Sigmoid colon (tissue), 7 donors: ENCODE results near the gene OTOA. TPM values are rescaled to one million over a fixed set of nuclear protein-coding genes. Genes with fewer than 3 reads are reported as not detected.
A peak's percentile ranks its signal among the peaks of the same experiment; 100 is the strongest.

Experiments used
- DNase-seq: peaks from one replicate; pipeline ENCODE4 v3.0.0-alpha.2; 2019
- H3K27ac ChIP-seq, 4 donors: fragments of 200-600 bp; sonication (generic); one replicate each; pipeline ENCODE4 v1.5.1; 2016 to 2019; ENCODE audit warnings: mild to moderate bottlenecking in 1 of 4
- H3K27me3 ChIP-seq, 3 donors: fragments of 200-600 bp; sonication (generic); one replicate each; pipeline ENCODE4 v1.5.1; 2019; ENCODE audit warnings: mild to moderate bottlenecking in 1 of 3
- H3K36me3 ChIP-seq, 4 donors: fragments of 200-600 bp; sonication (generic); one replicate each; pipeline ENCODE4 v1.5.1; 2016 to 2019
- H3K4me1 ChIP-seq, 4 donors: fragments of 200-600 bp; sonication (generic); one replicate each; pipeline ENCODE4 v1.5.1; 2017 to 2019
- H3K4me3 ChIP-seq, 4 donors: fragments of 200-600 bp; sonication (generic); one replicate each; pipeline ENCODE4 v1.5.1; 2017 to 2019; ENCODE audit warnings: mild to moderate bottlenecking in 2 of 4, moderate library complexity in 1 of 4
- H3K9me3 ChIP-seq, 4 donors: fragments of 200-600 bp in 3 of 4; sonication (generic) in 3 of 4; one replicate each; pipeline versions ENCODE4 v1.5.1 to v1.6.1; 2013 to 2019
- CTCF ChIP-seq, 4 experiments: fragments of 450-650 bp in 3 of 4; fragments of 200-600 bp in 1 of 4; IDR thresholded peaks; one replicate each; pipeline ENCODE4 v1.5.1; 2016 to 2019; ENCODE audit warnings: antibody characterized with exemption in 4 of 4, mild to moderate bottlenecking in 3 of 4, moderate library complexity in 2 of 4
- EP300 ChIP-seq, 4 donors: sonication (generic); formaldehyde crosslinking; IDR thresholded peaks; one replicate each; pipeline ENCODE4 v1.6.1; 2017; ENCODE audit warnings: antibody characterized with exemption in 4 of 4
- POLR2A ChIP-seq, 2 donors: fragments of 450-650 bp; IDR thresholded peaks; one replicate each; pipeline ENCODE4 v1.6.1; 2016; ENCODE audit warnings: antibody characterized with exemption in 2 of 2, mild to moderate bottlenecking in 2 of 2, moderate library complexity in 2 of 2
- POLR2AphosphoS5 ChIP-seq, 4 donors: sonication (generic); formaldehyde crosslinking; IDR thresholded peaks; one replicate each; pipeline ENCODE4 v1.6.1; 2017; ENCODE audit warnings: antibody characterized with exemption in 4 of 4
- WGBS, 2 donors: extraction: QIAGEN DNeasy Blood & Tissue Kit; methylation state at CpG; one replicate each; pipeline ENCODE4 v1.1.7; 2013; 5-methylcytosine and 5-hydroxymethylcytosine counted together
- intact Hi-C: fragments of 100-400 bp; cut with DNase I; formaldehyde crosslinking; loops from one replicate; pipeline ENCODE4 v1.15.1; 2023
- polyA plus RNA-seq, 3 donors: library from polyadenylated mRNA; stranded (reverse); fragments of 200-250 nt; gene quantifications; one replicate each; pipeline ENCODE4 v1.2.3, GENCODE V29; 2013
- total RNA-seq, 4 donors: library from RNA; depleted of rRNA; stranded (reverse); fragments of >200 nt; gene quantifications; one replicate each; pipeline ENCODE4 v1.1.0, GENCODE V29; 2016
- donor health status: healthy with polysubstance abuse.
- donor health status: Bipolar disorder and iron deficiency.
- donor health status: healthy.

Gene OTOA
- total and polyA plus RNA-seq, 7 donors, result 0.14 to 0.83 (median 0.46) TPM; not detected in 2

DNA sequence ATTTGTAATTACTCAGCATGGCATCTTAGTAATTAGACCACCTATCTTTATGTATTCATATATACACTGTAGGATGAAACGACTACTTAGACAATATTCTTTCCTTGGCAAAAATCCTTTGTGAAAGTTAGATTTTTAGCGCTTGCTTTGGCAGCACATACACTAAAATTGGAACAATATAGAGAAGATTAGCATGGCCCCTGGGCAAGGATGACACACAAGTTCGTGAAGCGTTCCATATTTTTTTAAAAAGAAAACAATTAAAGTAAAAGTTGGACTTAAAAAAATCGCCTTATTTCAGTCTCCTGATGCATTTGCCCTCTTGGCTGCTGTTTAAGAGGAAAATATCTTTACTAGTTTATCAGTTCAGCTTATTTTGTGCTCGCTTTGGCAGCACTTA, 21.9 kb upstream of the OTOA start:
- Histone ChIP-seq H3K27ac (no peak overlapping the region), H3K36me3 (peaks cover 0 to 5% (median 0%) of the 10 kb centered on the region in 4 donors), H3K9me3 (no peaks in the 10 kb centered on the region), H3K4me3 (no peak overlapping the region), H3K27me3 (no peaks in the 10 kb centered on the region), H3K4me1 (peaks cover 0 to 23% (median 8%) of the 10 kb centered on the region in 4 donors)
- 81 to 91% methylated on average over 6 of the region's 6 CpGs for WGBS, 2 donors
- no peak for DNase-seq
- intact Hi-C loops, result loop anchor here (5.0 kb wide), 1 partner anchor 45 kb away; the partner anchor contains the start of gene METTL9
- TF ChIP-seq POLR2A (IDR thresholded peaks at IDR 0.05) (no peak), POLR2AphosphoS5 (IDR thresholded peaks at IDR 0.05) (no peak), CTCF (IDR thresholded peaks at IDR 0.05) (no peak), EP300 (IDR thresholded peaks at IDR 0.05) (no peak)

- intact Hi-C loops, result loop anchor here (5.0 kb wide), 1 partner anchor 46 kb away; the partner anchor contains the start of gene METTL9
Observed at GRCh38 chr16:21642861-21643260, 20.9 kb upstream of the OTOA start.

DNA sequence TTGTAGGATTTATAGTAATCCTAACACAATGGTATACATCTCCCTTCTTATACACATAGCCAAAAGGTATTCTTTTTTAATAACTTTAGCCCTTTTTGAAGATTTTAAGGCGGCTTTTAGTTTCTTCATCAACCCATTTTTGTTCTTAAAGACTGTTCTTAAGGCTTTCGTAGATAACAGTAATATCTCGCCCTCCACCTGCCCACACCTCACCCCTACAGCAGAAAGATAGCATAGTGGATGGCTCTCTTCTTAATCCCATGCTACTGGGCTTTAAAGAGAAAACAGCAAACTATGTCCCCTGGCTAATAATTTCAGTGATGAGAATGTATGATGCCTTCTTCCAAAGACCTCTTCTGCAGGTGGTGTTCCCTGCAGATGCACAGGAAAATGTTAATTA, 20.0 kb upstream of the OTOA start:
- peaks cover 0 to 3% (median 0%) of the 10 kb centered on the region in 4 donors for H3K36me3 ChIP-seq
- H3K27ac ChIP-seq, result no peak overlapping the region
- DNase-seq, result no peak
- H3K27me3 ChIP-seq, result no peaks in the 10 kb centered on the region
- peaks cover 0 to 25% (median 8%) of the 10 kb centered on the region in 4 donors for H3K4me1 ChIP-seq
- H3K9me3 ChIP-seq, result no peaks in the 10 kb centered on the region
- TF ChIP-seq POLR2AphosphoS5 (IDR thresholded peaks at IDR 0.05), result no peak
- no peak for TF ChIP-seq EP300 (IDR thresholded peaks at IDR 0.05)
- no peak for TF ChIP-seq CTCF (IDR thresholded peaks at IDR 0.05)
- no peak for TF ChIP-seq POLR2A (IDR thresholded peaks at IDR 0.05)
- H3K4me3 ChIP-seq, result no peak overlapping the region
- 95 to 96% methylated on average over 3 of the region's 3 CpGs for WGBS, 2 donors
- intact Hi-C loops, result loop anchor here (5.0 kb wide), 1 partner anchor 46 kb away; the partner anchor contains the start of gene METTL9

More at GRCh38 chr16:21642861-21643260, 20.9 kb upstream of the OTOA start:
- DNase-seq, result no peak
- no peaks in the 10 kb centered on the region for H3K9me3 ChIP-seq
- no peaks in the 10 kb centered on the region for H3K27me3 ChIP-seq
- H3K4me3 ChIP-seq, result no peak overlapping the region
- no peak overlapping the region for H3K27ac ChIP-seq
- H3K36me3 ChIP-seq, result peaks cover 0 to 3% (median 0%) of the 10 kb centered on the region in 4 donors
- TF ChIP-seq POLR2A (IDR thresholded peaks at IDR 0.05), result no peak
- TF ChIP-seq EP300 (IDR thresholded peaks at IDR 0.05), result no peak
- TF ChIP-seq CTCF (IDR thresholded peaks at IDR 0.05), result no peak
- no peak for TF ChIP-seq POLR2AphosphoS5 (IDR thresholded peaks at IDR 0.05)
- WGBS, 2 donors, result 81 to 85% methylated on average over 7 of the region's 7 CpGs
- H3K4me1 ChIP-seq, result peaks cover 0 to 25% (median 8%) of the 10 kb centered on the region in 4 donors

GRCh38 chr16:21644674-21645073, 19.1 kb upstream of the OTOA start:
- Histone ChIP-seq H3K27ac (peak overlapping the region in 3 of 4 donors; percentile 5 to 55 (median 49)), H3K4me1 (peaks cover 0 to 25% (median 8%) of the 10 kb centered on the region in 4 donors), H3K27me3 (no peaks in the 10 kb centered on the region), H3K4me3 (peak overlapping the region in 3 of 4 donors; percentile 23 to 33 (median 30)), H3K9me3 (no peaks in the 10 kb centered on the region), H3K36me3 (peaks cover 0 to 3% (median 0%) of the 10 kb centered on the region in 4 donors)
- WGBS, 2 donors, result 76 to 86% methylated on average over 4 of the region's 4 CpGs
- TF ChIP-seq POLR2AphosphoS5 (IDR thresholded peaks at IDR 0.05), result no peak
- TF ChIP-seq CTCF (IDR thresholded peaks at IDR 0.05), result no peak
- no peak for TF ChIP-seq POLR2A (IDR thresholded peaks at IDR 0.05)
- TF ChIP-seq EP300 (IDR thresholded peaks at IDR 0.05), result no peak
- DNase-seq, result no peak
- intact Hi-C loops, result loop anchor here (5.0 kb wide), 1 partner anchor 47 kb away; the partner anchor contains the start of gene METTL9
